Stimulated activated CD4-positive, alpha-beta T cell treated with anti-CD3 and anti-CD28 coated beads, Interleukin-12 subunit alpha, Interleukin-12 subunit beta, amount 100 ng/mL, for 4 hours (primary cell): ENCODE measurements around the gene SEC24C.
"Not testable (repeated sequence)": the region's sequence is repeated elsewhere in the genome, so short reads cannot be mapped to it uniquely, and the experiment has no call there.

Experiments
- DNase-seq: peaks from one replicate; pipeline ENCODE4 v3.0.0-alpha.2; 2020

SEC24C gene

DNA sequence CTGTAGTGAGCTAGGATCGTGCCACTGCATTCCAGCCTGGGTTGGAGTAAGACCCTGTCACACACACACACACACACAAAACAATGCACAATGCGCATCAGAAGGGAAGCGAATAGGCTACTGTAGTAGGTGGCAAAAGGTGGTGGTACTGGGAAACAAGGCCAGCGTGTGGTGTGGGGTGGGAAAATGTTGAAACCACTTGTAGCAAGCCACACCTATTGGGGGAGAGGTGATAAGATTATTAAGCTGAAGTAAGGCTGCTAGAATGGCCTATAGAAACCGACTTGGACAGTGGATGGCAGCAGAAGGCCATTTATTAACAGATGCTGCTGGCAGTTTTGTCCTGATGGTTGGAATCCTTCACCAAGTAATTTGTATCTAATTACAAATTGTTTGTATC is 30.5 kb downstream of the SEC24C start:
- no peak for DNase-seq

DNA sequence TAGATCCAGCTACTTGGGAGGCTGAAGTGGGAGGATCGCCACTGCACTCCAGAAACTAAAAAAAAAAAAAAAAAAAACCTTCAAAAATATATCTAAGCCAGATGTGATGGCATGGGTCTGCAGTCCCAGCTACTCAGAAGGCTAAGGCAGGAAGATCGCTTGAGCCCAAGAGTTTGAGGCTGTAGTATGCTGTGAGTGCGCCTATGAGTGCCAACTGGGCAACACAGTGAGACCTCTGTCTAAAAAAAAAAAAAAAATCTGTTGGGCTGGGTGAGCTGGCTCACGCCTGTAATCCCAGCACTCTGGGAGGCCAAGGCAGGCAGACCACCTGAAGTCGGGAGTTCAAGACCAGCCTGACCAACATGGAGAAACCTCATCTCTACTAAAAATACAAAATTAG is 34.8 kb downstream of the SEC24C start:
- DNase-seq = no peak

DNA sequence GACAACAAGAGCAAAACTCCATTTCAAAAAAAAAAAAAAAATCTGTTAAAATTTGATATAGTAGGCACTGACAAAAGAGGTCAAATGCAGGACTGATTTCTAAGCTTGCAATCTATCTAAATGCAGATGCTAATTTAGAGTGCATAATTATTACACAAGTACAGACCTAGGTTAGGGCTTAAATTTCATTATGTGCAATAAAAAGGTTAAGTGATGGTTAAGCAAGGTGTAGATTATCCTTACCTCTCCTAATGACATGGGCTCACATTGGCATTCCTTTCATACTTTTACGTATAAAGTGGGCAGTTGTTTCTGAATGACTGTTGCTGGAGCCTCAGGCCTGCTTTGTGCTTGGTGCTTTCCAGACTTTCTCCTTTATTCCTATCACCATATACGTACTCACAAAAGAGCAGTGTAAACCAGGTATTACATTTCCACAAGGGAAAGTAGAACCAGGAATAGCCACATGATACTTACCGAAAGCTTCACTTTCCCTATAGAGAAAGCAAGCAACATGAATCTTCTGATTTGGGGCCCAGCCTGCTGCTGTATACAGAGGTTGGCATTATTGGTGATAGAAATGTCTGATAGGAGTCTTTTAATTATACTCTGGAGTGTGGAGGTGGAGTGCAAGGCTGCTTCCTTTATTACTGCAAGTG is 35.5 kb downstream of the SEC24C start:
- DNase-seq = no peak

DNA sequence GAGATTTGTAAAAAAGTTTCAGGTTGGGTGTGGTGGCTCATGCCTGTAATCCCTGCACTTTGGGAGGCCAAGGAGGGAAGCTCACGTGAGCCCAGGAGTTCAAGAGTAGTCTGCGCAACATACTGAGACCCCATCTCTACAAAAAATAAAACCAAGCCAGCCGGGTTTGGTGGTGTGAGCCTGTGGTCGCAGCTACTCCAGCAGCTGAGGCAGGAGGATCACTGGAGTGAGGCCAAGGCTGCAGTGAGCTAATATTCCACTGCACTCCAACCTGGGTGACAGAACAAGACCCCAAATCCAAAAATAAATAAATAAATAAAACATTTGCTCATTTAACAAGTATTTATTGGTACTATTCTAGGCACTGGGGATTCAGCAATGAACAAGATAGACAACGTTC is 36.1 kb downstream of the SEC24C start:
- no peak for DNase-seq

DNA sequence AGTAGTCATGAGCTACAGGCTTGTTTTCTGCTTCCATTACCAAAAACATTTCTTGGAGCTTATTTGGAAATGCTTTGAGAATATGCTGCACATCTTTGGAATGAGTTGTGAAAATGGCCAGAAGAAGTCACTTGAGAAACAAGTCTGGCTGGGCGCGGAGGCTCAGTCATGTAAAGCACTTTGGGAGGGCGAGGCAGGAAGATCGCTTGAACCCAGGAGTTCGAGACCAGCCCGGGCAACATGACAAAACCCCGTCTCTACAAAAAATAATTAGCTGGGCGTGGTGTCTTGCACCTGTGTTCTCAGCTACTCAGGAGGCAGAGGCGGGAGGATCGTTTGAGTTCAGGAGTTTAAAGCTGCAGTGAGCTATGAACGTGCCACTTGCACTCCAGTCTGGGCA is 36.8 kb downstream of the SEC24C start:
- no peak for DNase-seq

DNA sequence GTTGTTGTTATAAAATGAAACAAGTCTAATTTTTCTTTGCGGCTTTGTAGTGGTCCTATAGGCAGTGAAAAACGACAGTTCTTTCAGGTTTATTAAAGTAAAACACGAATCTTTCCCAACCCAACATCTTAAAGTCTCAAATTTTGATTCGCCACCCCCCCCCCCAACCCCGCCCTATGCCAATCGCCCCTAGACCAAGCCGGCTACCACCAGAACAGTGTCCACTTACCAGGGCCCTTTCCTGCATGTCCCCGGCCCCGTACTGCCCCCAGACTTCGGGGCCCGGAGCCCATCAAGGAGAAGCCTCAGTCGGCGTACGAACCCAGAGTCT is 37.3 kb downstream of the SEC24C start:
- DNase-seq = no peak

DNA sequence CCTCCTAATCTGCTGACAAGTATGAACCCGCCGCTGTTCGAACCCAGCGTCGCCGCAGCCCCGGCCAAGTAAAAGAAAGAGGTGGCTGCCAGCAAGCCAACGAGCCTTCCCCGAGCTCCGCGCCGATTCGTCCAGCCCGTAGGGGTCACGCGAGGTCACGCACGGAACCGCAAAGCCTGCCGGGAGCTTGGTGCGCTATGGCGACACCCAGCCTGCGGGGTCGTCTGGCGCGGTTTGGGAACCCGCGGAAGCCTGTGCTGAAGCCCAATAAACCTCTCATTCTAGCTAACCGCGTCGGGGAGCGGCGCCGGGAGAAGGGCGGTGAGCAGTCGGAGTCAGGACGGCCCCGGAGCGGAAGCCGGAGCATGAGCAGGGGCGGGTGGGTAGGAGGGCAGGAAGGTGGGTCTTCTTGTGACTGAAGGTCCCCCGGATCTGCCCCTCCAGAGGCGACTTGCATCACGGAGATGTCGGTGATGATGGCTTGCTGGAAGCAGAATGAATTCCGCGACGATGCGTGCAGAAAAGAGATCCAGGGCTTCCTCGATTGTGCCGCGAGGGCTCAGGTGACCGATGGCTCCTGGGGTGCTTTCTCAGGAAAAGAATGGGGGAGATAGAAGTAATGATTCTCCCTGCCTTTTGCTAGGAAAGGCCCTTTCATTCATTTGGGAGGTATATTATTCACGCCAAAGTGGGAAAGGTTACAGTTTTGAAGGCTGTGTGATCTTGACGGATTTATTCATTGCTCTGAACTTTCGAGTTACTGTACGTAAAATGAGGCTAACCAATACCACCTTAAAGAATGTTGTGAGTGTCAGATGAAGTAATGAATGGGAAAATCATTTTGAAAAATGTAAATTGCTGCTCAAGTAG is 37.9 kb downstream of the SEC24C start, which contains the start of gene CHCHD1:
TSS of gene CHCHD1 (plus strand) at position 170 of the 870 bp plus-strand sequence. CDS start at position 198, 28 bp downstream.
- DNase-seq = peak; percentile 88

DNA sequence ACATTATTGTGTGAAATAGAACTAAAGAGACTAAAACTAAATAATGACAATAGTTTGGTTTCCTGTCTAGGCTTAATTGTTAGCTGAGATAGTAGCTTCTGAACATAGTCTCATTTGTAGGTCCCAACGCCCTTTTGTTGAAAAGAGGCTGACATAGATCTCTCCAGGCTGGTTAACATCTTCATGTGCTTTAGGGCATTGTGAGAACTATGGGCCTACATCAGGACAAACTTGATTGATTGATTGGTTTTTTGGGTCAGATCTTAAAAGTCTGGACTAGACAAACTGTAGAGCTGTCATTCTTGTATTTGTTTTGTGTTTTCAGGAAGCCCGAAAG is 38.5 kb downstream of the SEC24C start:
- DNase-seq = no peak

DNA sequence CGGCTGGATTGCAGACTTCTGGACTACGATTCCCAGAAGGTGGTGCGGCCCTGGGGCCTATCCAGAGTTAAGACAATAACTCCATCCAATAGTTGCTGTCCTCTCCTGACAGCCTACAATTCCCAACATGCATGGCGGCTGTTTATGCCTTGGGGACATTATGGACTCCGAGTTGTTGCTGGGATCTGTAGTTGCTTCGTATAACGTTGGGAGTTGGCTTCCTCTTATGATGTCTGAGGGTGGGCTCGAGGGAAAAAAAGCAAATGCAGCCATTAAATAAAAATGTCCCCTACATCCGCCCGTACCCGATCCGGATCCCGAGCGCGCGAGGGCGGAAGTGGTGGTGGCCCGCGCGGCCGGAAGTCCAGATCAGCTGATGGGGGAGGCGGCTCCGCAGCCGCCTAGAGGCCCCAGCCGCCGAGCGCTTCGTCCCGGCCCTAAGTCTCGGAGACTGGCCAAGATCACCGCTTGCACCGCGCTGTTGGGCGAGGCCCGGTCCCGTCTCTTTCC is 41.1 kb downstream of the SEC24C start, which contains the start of gene ZSWIM8:
TSS of gene ZSWIM8 (plus strand) at position 396 of the 510 bp plus-strand sequence. CDS start 273 bp downstream, outside the sequence.
- DNase-seq = peak; percentile 78

DNA sequence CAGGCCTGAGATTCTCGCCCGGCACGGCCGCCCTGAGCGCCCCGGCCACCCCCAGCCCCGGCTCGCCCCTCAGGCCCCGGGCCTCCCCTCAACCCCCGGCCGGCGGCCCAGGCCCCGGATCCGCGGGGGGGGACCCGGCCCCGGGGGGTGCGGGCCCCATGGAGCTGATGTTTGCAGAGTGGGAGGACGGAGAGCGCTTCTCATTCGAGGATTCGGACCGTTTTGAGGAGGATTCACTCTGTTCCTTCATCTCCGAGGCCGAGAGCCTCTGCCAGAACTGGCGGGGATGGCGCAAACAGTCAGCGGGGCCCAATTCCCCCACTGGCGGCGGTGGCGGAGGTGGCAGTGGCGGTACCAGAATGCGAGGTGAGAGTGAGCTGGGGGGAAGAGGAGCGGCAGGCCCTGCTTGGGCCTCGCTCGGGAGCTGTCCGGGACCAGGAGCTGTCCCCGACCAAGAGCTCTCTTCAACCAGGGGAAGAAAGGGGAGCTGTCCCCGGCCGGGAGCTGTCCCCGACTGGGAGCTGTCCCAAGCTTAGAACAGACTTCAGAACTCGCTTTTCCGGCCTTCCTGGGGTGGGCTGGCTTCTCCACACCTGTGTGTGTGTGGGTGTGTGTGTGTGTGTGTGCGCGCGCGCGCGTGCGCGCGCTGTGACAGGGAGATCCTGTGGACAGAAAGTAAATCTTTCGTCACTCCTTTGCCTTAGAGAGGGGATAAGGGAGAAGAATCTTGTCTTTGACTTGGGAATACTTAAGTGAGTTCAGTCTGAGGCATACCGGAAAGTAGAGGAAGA is 41.7 kb downstream of the SEC24C start:
- DNase-seq = peak; percentile 33

DNA sequence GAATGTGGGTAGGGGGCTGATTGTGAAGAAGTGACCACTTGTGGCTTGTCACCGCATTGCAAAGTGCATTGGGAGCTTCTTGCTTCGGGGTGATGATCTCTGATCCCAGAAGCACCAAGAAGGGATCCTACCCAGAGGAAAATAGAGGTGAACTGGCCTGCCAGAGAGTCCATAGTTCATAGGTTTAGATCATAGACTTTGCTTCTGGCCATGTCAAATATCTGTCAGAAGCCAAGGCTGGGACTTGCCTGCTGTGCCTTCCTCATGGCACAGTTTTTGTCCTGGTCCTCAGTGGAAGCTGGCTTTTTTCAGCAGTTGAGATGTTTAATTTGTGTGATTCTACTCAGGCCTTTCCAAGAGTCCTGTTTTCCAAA is 42.3 kb downstream of the SEC24C start:
- DNase-seq = no peak

DNA sequence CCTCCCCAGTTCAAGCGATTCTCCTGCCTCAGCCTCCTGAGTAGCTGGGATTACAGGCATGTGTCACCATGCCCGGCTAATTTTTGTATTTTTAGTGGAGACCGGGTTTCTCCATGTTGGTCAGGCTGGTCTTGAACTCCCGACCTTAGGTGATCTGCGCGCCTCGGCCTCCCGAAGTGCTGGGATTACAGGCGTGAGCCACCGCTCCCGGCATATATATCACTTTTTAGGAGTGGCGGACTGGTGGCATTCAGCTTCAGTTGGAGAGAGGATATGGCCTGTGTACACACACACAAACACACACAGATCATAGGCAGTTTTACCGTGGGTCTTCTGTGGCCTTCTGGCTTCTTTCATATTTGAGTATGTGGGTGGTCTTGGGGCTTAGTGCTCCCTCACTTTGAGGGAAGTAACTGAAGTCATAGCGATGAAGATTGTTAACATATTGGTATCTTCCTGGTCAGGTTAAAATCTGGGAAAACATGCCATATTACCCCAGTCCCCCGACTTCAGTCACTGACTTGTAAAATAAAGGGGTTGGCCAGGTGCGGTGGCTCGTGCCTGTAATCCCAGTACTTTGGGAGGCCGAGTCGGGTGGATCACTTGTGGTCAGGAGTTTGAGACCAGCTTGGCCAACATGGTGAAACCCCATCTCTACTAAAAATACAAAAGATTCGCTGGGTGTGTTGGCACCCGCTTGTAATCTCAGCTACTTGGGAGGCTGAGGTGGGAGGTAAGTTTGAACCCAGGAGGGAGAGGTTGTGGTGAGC is 43.0 kb downstream of the SEC24C start:
- not testable (repeated sequence) for DNase-seq

DNA sequence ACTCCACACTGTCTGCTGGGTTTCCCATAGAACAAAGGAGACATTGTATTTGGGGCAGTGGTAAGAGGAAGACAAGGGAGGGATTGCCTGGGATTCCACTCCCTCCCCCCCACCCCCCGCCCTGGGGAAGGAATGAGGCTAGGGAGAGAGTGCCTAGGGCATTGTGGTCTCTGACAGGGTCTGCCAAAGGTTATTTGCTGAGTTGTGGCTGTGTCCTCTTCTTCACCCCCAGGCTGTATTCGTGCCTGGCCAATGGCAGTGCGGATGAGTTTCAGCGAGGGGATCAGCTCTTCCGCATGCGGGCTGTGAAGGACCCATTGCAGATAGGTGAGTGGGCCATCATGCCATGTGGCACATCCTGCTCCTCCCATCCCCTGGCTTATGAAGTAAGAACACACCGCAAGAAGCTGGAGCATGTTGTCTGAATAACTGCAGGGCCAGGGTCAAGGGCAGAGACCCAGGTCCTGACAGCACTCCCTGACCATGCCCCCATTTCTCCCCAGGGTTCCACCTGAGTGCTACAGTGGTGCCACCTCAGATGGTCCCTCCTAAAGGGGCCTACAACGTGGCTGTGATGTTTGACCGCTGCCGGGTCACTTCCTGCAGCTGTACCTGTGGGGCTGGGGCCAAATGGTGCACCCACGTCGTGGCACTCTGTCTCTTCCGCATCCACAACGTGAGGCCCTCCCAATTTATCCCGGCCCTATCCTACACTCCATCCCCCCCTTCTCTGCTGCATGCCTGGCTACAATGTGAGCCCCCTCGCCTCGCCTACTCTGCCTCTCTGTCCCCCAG is 44.9 kb downstream of the SEC24C start:
- DNase-seq = no peak

DNA sequence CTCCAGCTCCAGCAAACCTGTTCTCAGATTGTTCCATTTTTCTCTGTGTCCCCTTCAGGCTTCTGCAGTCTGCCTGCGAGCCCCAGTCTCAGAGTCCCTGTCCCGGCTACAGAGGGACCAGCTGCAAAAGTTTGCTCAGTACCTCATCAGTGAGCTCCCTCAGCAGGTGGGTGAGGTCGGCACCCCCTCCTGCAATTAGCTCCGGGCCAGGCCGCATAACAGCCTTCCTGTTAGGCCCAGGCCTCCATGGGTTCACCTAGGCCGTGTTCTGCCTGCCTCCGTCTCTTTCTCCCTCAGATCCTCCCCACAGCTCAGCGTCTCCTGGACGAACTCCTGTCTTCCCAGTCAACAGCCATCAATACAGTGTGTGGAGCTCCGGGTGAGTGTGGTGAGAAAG is 45.5 kb downstream of the SEC24C start:
- DNase-seq = no peak

DNA sequence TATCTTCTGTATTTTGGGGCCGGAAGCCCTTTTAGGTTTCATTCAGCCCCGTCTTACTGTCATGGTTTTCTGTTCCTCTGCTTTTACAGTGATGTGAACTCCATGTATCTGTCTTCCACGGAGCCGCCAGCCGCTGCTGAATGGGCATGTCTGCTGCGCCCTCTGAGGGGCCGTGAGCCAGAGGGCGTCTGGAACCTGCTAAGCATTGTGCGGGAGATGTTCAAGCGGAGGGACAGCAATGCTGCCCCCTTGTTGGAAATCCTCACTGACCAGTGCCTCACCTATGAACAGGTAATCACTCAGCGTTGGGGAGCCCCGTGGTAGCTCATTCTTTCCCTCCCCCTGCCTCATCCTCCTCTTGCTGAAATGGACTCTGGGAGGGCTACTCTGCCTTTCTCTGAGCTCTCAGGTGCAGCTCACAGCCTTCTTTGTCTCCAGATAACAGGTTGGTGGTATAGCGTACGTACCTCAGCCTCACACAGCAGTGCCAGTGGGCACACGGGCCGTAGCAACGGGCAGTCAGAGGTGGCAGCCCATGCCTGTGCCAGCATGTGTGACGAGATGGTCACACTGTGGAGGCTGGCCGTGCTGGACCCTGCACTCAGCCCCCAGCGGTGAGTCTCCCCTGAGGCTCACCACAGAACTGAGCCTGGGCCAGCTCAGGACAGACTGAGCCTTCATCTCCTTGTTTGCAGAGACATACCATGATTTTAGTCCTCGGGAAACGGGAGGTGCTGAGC is 46.9 kb downstream of the SEC24C start:
- no peak for DNase-seq

DNA sequence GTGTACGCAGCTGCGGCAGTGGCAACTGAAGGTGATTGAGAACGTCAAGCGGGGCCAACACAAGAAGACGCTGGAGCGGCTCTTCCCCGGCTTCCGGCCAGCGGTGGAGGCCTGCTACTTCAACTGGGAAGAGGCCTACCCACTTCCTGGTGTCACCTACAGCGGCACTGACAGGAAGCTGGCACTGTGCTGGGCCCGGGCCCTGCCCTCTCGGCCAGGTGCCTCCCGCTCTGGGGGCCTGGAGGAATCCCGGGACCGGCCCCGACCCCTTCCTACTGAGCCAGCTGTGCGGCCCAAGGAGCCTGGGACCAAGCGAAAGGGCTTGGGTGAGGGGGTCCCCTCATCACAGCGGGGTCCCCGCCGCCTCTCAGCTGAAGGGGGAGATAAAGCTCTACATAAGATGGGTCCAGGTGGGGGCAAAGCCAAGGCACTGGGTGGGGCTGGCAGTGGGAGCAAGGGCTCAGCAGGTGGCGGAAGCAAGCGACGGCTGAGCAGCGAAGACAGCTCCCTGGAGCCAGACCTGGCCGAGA is 47.8 kb downstream of the SEC24C start:
- DNase-seq = no peak

DNA sequence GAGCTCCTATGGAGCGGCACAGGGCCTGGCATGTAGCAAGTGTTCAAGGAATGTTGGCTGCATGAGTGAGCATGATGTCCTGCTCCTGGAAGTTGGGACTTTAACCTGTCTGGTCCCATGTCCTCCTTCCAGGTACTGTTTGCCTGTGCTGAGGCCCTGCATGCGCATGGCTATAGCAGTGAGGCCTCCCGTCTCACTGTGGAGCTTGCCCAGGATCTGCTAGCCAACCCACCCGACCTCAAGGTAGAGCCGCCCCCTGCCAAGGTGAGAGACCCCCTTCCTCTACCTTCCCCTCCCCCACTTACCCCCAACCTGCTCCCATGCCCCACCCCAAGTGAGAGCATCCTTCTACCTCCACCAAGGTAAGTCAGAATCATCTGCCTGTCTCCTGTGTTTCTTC is 49.3 kb downstream of the SEC24C start:
- DNase-seq = no peak

DNA sequence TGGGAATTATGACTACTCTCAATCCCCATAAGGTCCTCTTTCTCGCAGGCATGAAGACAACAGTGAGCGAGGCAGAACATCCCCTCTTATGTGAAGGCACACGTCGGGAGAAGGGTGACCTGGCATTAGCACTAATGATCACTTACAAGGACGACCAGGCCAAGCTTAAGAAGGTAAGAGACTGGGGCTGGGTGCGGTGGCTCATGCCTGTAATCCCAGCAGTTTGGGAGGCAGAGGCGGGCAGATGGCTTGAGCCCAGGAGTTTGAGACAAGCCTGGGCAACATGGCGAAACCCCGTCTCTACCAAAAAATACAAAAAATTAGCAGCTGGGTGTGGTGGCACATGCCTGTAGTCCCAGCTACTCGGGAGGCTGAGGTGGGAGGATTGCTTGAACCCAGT is 51.3 kb downstream of the SEC24C start:
- not testable (repeated sequence) for DNase-seq

DNA sequence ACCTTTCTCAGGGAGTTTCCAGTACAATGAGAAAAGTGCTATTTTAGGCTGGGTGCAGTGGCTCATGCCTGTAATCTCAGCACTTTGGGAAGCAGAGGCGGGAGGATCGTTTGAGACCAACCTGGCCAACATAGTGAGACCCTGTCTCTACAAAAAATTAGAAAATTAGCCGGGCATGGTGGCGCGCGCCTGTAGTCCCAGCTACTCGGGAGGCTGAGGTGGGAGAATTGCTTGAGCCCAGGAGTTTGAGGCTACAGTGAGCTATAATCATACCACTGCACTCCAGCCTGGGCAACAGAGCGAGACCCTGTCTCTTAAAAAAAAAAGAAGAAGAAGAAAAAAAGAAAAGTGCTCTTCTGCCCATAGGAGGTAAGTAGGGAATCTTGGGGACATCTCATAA is 51.9 kb downstream of the SEC24C start:
- DNase-seq = not testable (repeated sequence)

DNA sequence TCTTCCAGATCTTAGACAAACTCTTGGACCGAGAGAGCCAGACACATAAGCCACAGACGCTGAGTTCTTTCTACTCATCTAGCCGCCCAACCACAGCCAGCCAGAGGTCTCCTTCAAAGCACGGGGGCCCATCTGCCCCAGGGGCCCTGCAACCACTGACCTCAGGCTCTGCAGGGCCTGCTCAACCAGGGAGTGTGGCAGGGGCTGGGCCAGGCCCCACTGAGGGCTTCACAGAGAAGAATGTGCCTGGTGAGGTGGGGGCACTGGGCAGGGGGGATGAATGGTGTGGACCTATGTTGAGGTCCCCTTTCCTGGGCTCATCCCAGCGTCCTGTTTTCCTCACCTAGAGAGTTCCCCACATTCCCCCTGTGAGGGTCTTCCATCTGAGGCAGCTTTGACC is 52.6 kb downstream of the SEC24C start:
- no peak for DNase-seq
